Coronary artery (tissue), 2 donors: ENCODE data around the gene SLC2A3.
"Not testable (repeated sequence)": the region's sequence is repeated elsewhere in the genome, so short reads cannot be mapped to it uniquely, and the experiment has no call there.

ENCODE experiments used
- DNase-seq: peaks from one replicate; pipeline ENCODE4 v3.0.0-alpha.2; 2017; ENCODE audit warnings: low spot score
- H3K27ac ChIP-seq, 2 donors: fragments of 200-600 bp; sonication (generic); one replicate each; pipeline ENCODE4 v1.5.1; 2016 to 2019
- H3K4me3 ChIP-seq: fragments of 200-600 bp; sonication (generic); 2 replicates; pipeline ENCODE4 v1.5.1; 2016; ENCODE audit warnings: mild to moderate bottlenecking, moderate library complexity
- TF ChIP-seq, protein P1 (sequence below): fragments of 200-600 bp; sonication (generic); IDR thresholded peaks from one replicate; pipeline ENCODE4 v1.5.1; 2019; ENCODE audit warnings: antibody characterized with exemption

The SLC2A3 gene

DNA sequence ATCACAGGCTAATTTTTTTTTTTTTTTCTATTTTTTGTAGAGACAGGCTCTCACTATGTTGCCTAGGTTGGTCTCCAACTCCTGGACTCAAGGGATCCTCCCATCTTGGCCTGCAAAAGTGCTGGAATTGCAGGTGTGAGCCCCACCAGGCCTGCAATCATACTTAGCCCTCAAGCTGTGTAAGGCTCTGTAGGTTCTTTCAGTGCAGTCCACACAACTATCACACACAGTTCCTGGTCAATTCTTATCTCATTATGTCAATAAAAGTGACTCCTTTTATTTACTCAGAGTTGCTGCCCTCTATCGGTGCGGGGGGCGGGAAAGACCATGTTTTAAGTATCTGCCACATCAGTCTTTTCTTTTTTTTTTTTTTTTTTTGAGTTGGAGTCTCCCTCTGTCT, 29.0 kb downstream of the SLC2A3 start:
- TF ChIP-seq, protein P1, sequence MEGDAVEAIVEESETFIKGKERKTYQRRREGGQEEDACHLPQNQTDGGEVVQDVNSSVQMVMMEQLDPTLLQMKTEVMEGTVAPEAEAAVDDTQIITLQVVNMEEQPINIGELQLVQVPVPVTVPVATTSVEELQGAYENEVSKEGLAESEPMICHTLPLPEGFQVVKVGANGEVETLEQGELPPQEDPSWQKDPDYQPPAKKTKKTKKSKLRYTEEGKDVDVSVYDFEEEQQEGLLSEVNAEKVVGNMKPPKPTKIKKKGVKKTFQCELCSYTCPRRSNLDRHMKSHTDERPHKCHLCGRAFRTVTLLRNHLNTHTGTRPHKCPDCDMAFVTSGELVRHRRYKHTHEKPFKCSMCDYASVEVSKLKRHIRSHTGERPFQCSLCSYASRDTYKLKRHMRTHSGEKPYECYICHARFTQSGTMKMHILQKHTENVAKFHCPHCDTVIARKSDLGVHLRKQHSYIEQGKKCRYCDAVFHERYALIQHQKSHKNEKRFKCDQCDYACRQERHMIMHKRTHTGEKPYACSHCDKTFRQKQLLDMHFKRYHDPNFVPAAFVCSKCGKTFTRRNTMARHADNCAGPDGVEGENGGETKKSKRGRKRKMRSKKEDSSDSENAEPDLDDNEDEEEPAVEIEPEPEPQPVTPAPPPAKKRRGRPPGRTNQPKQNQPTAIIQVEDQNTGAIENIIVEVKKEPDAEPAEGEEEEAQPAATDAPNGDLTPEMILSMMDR: no peak
- H3K27ac ChIP-seq: no peak overlapping the region
- H3K4me3 ChIP-seq: no peak overlapping the region
- DNase-seq: no peak

DNA sequence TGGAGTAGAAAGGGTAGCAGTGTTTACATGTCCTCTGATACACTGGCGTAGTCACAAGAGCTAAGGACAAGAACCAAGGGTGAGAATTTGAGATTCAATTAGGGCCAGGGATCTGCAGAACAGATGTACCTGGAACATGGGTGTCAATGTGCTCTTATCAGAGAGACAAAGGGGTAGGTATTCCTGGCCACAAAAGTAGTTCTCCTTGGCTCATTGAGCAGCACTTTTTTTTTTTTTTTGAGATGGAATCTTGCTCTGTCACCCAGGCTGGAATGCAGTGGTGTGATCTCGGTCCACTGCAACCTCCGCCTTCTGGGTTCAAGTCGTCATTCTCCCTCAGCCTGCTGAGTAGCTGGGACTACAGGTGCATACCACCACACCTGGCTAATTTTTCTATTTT, 29.7 kb downstream of the SLC2A3 start:
- not testable (repeated sequence) for DNase-seq, H3K27ac ChIP-seq, H3K4me3 ChIP-seq

DNA sequence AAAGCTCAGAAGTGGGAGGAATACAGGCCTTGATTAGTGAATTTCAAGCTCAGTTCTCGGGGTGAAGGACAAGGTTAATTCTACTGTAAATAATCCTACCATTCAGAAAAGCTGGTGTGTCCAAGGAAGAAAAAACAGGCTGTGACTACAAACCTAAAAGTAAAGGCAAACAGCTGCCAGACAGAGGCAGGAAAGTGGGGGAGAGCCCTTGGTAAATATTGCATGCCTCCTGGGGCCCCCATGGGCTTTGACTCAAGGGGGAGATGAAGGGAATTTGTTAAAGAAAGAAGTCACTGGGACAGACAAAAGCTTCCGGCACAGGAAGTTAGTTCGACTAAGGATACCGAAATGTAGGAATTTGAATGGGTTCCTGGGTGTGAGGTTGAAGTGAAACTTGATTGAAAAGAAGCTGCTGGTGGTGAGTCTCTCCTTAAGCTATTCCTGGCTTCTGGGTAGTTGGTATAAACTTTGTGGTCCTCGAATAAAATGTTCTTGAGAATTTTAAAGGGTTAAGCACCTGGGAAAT, 30.3 kb downstream of the SLC2A3 start:
- DNase-seq, H3K27ac ChIP-seq, H3K4me3 ChIP-seq: not testable (repeated sequence)

DNA sequence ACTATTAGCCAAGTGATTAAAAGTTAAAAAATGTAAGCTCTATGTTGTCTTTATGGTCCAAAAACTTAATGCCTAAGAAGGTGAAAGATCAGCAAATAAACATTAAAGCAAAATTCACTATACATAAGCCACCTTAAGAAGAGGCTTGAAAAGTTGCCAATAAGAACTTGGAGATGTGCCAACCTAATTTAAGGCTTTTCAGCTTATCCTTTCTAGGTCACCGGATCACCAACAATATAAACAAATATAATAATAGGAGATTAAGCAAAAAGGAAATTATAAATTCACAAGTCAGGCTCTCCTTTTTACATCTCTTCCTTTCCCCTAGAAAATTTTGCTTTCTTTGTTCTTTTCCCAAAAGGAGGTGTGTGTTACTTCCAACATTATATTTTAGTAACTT, 30.9 kb downstream of the SLC2A3 start:
- no peak for DNase-seq
- TF ChIP-seq, protein P1: no peak
- Histone ChIP-seq H3K27ac (no peak overlapping the region), H3K4me3 (no peak overlapping the region)

DNA sequence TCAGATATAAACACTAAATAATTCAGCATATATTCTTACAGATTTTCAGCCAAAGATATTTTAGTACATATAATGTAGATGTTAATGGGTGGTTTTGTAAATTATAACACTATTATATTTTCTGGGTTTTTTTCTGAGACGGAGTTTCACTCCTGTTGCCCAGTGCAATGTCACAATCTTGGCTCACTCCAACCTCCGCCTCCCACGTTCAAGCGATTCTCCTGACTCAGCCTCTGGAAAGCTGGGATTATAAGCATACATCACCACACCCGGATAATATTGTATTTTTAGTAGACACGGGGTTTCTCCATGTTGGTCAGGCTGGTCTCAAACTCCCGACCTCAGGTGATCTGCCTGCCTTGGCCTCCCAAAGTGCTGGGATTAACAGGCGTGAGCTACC, 33.6 kb downstream of the SLC2A3 start:
- not testable (repeated sequence) for DNase-seq, H3K4me3 ChIP-seq, H3K27ac ChIP-seq

DNA sequence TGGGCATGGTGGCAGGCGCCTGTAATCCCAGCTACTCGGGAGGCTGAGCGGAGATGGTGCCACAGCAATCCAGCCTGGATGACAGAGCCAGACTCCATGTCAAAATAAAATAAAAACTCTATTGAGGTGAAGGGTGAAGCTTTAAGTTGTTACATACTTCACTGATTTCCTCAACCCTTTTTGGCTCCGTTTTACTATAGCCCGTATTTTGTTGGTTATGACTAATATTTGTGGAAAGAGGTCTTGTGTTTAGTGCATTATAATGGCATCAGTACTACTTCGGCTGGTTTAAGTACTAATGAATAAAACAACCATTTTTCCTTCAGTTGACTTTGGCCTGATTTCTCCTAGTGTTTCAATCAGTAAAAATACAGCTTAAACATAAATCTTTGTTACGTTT, 36.2 kb downstream of the SLC2A3 start:
- TF ChIP-seq, protein P1: no peak
- no peak overlapping the region for H3K27ac ChIP-seq
- no peak overlapping the region for H3K4me3 ChIP-seq
- no peak for DNase-seq

DNA sequence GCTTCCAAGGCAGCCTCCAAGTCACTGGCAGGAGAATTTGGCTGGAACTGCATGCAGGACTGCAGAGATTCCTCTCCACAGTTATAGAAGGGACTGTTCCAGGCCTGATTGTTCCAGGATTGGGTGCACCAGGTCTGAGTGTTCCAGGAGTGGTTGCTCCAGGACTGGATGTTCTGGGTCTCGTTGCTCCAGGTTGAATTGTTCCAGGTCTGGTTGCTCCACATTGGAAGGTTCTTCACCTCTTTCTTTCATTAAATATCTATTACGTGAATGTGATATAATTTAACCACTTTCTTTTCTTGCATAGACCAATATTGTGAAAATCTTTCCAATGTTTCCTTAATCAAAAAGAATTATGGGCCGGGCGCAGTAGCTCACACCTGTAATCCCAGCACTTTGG, 39.3 kb downstream of the SLC2A3 start:
- not testable (repeated sequence) for H3K4me3 ChIP-seq, H3K27ac ChIP-seq, DNase-seq

DNA sequence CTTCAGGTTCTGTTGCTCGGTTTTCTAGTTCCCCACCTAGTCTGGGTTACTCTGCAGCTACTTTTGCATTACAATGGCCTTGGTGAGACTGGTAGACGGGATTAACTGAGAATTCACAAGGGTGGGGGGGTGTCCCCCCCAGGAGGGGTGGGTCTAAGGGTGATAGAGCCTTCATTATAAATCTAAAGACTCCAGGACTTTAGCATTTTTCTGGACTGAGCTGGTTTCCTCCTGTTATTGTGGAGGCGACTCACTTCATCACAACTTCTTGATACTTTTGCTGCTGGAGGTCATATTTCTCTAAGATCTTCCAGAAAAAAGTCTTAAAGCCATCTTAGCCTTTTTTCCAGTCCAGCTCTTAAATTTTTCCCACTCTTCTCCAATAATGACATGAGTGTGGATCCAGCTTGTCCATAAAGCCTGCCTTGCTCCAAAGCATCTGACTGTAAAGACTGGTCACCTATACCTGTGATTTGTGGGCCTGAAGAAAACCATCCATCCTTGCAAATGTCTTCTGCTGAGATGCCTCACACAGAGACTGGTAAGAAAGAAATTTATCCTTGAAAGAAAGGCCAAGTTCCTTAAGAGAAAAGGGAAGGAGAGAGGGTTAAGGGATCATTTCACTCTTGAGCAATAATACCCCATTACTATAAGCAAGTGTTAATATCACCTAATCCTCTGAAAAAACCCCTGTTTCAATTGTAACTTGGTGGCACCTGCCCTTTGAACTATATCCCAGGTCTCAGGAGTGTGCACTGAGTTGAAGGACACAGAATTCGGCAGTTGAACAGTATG, 43.6 kb downstream of the SLC2A3 start:
- TF ChIP-seq, protein P1: no peak
- H3K4me3 ChIP-seq: no peak overlapping the region
- DNase-seq: no peak
- H3K27ac ChIP-seq: no peak overlapping the region

DNA sequence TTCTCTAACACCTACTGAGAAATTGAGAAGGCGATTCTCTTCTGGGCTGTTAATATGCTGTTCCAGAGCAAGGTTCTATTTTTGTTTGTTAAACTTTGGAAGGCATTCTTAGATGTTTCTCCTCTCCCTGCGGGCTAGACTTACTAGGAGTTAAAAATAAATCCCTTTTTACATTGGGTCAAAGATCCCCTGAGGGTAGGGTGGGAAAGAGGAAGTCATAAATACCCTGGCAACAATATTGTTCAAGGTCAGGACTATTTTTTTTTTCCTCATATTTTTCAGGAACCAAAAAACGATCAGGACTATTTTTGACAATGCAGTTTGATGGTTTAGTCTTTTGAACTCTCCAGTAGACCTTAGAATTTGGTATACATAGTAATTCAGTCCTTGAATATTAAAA, 51.3 kb downstream of the SLC2A3 start:
- no peak for DNase-seq
- H3K27ac ChIP-seq: no peak overlapping the region
- no peak overlapping the region for H3K4me3 ChIP-seq
- TF ChIP-seq, protein P1: no peak

DNA sequence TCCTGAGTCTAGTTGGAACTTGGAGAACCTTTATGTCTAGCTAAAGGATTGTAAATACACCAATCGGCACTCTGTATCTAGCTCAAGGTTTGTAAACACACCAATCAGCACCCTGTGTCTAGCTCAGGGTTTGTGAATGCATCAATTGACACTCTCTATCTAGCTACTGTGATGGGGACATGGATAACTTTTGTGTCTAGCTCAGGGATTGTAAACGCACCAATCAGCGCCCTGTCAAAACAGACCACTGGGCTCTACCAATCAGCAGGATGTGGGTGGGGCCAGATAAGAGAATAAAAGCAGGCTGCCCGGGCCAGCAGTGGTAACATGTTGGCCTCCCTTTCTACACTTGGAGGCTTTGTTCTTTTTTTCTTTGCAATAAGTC, 54.3 kb downstream of the SLC2A3 start:
- H3K4me3 ChIP-seq, H3K27ac ChIP-seq, DNase-seq: not testable (repeated sequence)

DNA sequence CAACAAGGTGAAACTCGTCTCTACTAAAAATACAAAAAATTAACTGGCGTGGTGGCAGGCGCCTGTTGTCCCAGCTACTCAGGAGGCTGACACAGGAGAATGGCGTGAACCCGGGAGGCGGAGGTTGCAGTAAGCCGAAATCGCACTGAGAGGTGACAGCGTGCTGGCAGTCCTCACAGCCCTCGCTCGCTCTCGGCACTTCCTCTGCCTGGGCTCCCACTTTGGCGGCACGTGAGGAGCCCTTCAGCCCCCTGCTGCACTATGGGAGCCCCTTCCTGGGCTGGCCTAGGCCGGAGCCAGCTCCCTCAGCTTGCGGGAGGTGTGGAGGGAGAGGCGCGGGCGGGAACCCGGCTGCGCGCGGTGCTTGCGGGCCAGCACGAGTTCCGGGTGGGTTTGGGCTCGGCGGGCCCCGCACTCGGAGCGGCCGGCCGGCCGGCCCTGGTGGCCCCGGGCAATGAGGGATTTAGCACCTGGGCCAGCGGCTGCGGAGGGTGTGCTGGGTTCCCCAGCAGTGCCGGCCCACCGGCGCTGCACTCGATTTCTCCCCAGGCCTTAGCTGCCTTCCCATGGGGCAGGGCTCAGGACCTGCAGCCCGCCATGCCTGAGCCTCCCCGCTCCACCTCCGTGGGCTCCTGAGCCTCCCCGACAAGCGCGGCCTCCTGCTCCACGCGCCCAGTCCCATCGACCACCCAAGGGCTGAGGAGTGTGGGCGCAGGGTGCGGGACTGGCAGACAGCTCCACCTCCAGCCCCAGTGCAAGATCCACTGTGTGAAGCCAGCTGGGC, 54.8 kb downstream of the SLC2A3 start:
- not testable (repeated sequence) for DNase-seq, H3K4me3 ChIP-seq, H3K27ac ChIP-seq
